ENCODE measurements around the gene INSC.

Gene INSC

DNA sequence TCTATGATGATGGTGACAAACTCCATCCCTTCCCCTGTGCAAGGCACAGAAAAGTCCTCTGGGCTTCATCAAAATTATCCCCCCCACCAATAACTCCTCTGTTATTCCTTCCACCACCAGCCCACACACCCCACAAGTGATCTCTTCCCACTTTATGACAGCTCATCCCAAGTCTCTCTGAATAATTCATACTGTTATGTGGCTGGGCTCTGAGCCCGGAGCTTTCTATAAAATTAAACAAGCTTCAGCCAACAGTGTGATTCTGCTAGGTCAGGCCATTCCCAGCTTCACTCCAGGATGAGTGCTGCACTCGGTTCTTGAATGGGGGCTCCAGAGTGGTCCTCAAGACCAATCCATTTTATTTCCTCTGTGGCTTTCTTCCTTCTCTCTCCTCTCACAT, 83.0 kb downstream of the INSC start:
- TF ChIP-seq, protein P1, sequence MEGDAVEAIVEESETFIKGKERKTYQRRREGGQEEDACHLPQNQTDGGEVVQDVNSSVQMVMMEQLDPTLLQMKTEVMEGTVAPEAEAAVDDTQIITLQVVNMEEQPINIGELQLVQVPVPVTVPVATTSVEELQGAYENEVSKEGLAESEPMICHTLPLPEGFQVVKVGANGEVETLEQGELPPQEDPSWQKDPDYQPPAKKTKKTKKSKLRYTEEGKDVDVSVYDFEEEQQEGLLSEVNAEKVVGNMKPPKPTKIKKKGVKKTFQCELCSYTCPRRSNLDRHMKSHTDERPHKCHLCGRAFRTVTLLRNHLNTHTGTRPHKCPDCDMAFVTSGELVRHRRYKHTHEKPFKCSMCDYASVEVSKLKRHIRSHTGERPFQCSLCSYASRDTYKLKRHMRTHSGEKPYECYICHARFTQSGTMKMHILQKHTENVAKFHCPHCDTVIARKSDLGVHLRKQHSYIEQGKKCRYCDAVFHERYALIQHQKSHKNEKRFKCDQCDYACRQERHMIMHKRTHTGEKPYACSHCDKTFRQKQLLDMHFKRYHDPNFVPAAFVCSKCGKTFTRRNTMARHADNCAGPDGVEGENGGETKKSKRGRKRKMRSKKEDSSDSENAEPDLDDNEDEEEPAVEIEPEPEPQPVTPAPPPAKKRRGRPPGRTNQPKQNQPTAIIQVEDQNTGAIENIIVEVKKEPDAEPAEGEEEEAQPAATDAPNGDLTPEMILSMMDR (conservative IDR thresholded peaks at IDR 0.05; ENCODE audit: control insufficient read depth, insufficient read depth, low read depth, low read length) = no peak
- no peak overlapping the region for H3K4me3 ChIP-seq (ENCODE audit: control insufficient read depth, low read depth, low read length)
- DNase-seq (ENCODE audit: low read depth) = peak; percentile 55

DNA sequence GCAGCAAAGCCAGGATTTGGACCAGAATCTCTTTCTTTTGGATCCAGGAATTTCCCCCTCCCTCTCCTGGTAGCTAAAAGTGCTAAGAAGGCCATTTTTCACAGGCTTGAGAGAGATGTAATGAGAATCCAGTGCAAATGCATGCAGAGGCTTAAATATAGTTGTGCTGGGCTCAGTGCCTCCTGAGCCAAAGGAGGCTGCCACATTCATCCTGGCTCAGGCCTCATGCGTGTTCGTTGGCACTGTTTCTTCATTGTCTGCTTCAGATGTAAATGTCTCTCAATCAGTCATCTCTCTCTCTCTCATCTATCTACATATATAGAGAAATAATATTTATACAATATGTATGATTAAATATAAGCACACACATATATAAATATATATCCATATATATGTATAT, 83.6 kb downstream of the INSC start:
- DNase-seq (ENCODE audit: low read depth) = no peak
- TF ChIP-seq, protein P1 (conservative IDR thresholded peaks at IDR 0.05; ENCODE audit: control insufficient read depth, insufficient read depth, low read depth, low read length) = no peak
- H3K4me3 ChIP-seq (ENCODE audit: control insufficient read depth, low read depth, low read length) = no peak overlapping the region

DNA sequence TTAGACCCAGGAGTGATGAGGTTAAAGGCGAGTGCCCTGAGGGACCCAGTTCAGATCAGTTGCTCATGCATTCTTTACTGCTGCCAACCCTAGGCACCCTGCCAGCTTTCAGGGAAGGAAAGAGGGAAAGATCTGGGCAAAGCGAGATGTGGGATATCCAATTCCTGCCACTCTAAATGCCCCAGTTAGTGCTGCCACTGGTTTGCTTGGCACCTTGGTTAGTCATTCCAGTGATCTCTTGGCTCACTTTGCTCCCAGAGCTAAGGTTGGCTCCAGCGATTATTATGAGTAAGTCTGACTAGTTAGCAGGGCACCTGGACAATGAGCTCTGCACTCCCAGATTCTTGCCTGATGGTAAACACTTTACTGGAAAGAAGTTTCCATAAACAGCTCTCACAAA, 85.0 kb downstream of the INSC start:
- no peak overlapping the region for H3K4me3 ChIP-seq (ENCODE audit: control insufficient read depth, low read depth, low read length)
- peak; percentile 79 for DNase-seq (ENCODE audit: low read depth)
- TF ChIP-seq, protein P1 (conservative IDR thresholded peaks at IDR 0.05; ENCODE audit: control insufficient read depth, insufficient read depth, low read depth, low read length) = no peak

DNA sequence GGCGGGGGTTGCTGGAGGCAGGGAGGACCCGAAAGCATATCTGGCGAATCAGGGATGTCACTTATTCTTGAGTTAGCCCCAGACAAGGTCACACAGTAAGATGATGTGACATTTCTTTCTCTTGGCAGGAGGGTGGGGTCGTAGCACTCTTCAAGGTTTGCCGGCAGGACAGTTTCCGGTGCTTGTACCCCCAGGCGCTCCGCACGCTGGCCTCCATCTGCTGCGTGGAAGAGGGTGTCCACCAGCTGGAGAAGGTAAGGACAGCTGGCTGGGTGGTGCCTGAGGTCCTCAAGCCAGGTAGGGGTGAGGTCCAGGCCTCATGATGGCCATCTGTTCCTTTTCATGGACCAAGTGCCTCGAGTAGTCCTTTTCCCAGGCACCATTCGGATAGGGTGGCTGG, 86.0 kb downstream of the INSC start:
- TF ChIP-seq, protein P1 (conservative IDR thresholded peaks at IDR 0.05; ENCODE audit: control insufficient read depth, insufficient read depth, low read depth, low read length) = no peak
- no peak overlapping the region for H3K4me3 ChIP-seq (ENCODE audit: control insufficient read depth, low read depth, low read length)
- DNase-seq (ENCODE audit: low read depth) = no peak

DNA sequence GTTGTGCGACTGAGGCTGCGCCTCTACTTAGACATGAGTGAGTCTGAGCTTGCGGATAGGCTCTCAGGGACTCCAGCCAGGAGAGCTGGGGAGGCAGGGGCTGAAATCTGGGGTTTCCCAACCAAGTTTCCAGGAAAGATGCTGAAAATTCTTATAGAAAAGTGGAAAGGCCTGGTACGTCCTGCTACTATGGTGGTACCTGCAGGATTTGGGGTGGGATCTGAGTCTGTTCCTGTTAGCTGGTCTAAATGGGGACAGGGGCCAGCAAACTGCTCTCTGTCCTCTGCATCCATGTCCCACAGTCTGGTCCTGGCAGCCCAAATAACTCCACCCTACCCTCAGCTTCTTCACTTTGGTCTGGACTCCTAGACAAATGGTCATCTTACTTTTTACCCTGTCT, 86.9 kb downstream of the INSC start:
- TF ChIP-seq, protein P1 (conservative IDR thresholded peaks at IDR 0.05; ENCODE audit: control insufficient read depth, insufficient read depth, low read depth, low read length) = no peak
- H3K4me3 ChIP-seq (ENCODE audit: control insufficient read depth, low read depth, low read length) = no peak overlapping the region
- DNase-seq (ENCODE audit: low read depth) = no peak

DNA sequence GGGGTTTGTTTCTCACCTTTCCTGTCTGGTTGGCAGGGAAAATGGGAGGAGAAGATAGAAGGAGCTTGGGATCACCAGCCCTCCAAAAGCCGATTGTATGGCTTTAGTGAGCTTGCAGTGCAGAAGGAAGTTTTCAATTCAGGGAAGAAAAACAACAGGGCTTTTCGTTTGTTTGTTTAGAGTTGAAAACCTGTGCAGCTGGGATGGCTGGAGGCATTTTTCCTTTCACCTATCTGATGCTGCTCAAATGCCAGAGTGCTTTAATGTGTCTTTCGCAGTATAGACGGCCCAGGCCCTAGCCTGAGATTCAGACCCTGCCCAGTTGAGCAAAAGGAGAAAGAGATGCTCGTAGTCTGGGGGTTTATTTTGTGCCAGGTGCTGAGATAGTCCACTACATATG, 87.9 kb downstream of the INSC start:
- TF ChIP-seq, protein P1 (conservative IDR thresholded peaks at IDR 0.05; ENCODE audit: control insufficient read depth, insufficient read depth, low read depth, low read length) = no peak

DNA sequence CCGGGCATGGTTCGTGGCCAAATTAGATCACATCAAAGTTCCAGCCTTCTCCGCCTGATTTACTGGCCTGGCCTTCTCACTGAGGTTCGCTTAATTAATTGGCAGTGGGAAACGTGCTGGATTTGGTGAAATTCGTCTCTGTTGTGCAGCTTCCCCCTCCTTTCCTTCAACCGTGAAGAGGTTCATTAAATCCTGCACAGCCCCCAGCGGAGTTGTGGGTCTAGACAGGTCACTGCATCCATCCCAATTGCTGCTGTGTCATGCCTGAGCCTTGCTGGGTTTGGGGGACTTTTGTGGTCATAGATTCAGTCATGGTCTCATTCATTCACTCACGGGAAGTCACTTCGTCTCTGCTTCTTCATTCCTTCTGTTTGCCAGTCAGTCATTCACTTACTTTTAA, 90.0 kb downstream of the INSC start:
- TF ChIP-seq, protein P1 (conservative IDR thresholded peaks at IDR 0.05; ENCODE audit: control insufficient read depth, insufficient read depth, low read depth, low read length) = no peak
- DNase-seq (ENCODE audit: low read depth) = no peak
- H3K4me3 ChIP-seq (ENCODE audit: control insufficient read depth, low read depth, low read length) = no peak overlapping the region

More for the DNA sequence above, 87.9 kb downstream of the INSC start:
- DNase-seq (ENCODE audit: low read depth) = no peak
- H3K4me3 ChIP-seq (ENCODE audit: control insufficient read depth, low read depth, low read length) = no peak overlapping the region

Data from fibroblast of mammary gland (primary cell).